ENCODE results near the gene KRTAP5-1. TPM values are rescaled to one million over a fixed set of nuclear protein-coding genes. Genes with fewer than 3 reads are reported as not detected.
A peak's percentile ranks its signal among the peaks of the same experiment; 100 is the strongest.

KRTAP5-1 gene
- total RNA-seq, 1 donor from 2014 or later: not detected

GRCh38 chr11:1573903-1574237, 11.2 kb downstream of the KRTAP5-1 start:
- peaks cover 5% of the 10 kb centered on the region for H3K9me3 Mint-ChIP-seq
- H3K27me3 Mint-ChIP-seq: peaks cover 45% of the 10 kb centered on the region
- no peaks in the 10 kb centered on the region for H3K36me3 Mint-ChIP-seq
- no peak for DNase-seq (ENCODE audit: extremely low spot score, unreplicated experiment)
- peak overlapping the region; percentile 72 for H3K27ac Mint-ChIP-seq
- TF ChIP-seq, protein P1, sequence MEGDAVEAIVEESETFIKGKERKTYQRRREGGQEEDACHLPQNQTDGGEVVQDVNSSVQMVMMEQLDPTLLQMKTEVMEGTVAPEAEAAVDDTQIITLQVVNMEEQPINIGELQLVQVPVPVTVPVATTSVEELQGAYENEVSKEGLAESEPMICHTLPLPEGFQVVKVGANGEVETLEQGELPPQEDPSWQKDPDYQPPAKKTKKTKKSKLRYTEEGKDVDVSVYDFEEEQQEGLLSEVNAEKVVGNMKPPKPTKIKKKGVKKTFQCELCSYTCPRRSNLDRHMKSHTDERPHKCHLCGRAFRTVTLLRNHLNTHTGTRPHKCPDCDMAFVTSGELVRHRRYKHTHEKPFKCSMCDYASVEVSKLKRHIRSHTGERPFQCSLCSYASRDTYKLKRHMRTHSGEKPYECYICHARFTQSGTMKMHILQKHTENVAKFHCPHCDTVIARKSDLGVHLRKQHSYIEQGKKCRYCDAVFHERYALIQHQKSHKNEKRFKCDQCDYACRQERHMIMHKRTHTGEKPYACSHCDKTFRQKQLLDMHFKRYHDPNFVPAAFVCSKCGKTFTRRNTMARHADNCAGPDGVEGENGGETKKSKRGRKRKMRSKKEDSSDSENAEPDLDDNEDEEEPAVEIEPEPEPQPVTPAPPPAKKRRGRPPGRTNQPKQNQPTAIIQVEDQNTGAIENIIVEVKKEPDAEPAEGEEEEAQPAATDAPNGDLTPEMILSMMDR (conservative IDR thresholded peaks at IDR 0.05): no peak
- H3K4me1 Mint-ChIP-seq (ENCODE audit: unreplicated experiment): peaks cover 5% of the 10 kb centered on the region
- peak overlapping the region; percentile 73 for H3K4me3 Mint-ChIP-seq

DNA sequence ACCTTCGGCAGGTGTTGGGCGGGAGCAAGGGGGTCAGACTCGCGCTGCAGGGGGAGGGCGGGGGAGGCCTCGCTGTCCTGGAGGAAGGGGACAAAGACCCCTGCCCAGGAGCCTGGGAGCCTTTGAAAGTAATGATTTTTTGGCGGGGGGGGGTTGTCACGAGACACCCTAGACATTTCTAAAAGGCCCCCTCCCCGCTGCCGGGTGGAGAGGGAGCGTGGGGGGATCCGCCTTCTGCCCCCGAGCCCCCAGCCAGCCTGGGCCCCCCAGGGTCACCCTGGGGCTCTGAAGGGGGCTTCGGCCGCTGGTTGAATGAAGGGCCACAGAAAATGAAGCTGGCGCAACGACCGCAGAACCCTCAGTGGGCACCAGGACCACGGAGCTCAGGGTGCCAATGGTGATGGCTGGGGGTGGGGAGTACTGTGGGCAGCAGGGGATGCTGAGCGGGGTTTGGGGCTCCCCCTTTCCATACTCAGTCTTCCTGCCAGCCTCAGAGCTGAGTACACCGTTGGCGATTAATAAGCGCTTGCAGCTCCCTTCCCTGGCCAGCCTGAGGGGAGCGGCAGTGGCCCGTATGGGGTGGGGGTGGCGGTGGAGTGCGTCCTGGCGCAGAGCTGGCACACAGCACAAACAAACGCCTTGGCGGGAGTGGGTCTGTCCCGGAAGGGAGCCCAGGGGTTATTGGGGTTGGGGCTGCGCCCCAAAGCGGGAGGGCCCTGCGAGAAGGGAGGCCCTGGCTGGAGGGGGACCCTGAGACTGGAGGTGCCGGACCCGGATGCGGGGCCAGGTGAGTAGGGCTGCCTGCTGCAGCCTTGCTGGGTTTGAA, 11.8 kb downstream of the KRTAP5-1 start:
- Mint-ChIP-seq H3K4me3 (peak overlapping the region; percentile 73), H3K4me1 (ENCODE audit: unreplicated experiment) (peaks cover 5% of the 10 kb centered on the region), H3K9me3 (peaks cover 3% of the 10 kb centered on the region), H3K27me3 (peaks cover 40% of the 10 kb centered on the region), H3K27ac (peak overlapping the region; percentile 72), H3K36me3 (no peaks in the 10 kb centered on the region)
- TF ChIP-seq, protein P1 (conservative IDR thresholded peaks at IDR 0.05): no peak
- DNase-seq (ENCODE audit: extremely low spot score, unreplicated experiment): no peak

DNA sequence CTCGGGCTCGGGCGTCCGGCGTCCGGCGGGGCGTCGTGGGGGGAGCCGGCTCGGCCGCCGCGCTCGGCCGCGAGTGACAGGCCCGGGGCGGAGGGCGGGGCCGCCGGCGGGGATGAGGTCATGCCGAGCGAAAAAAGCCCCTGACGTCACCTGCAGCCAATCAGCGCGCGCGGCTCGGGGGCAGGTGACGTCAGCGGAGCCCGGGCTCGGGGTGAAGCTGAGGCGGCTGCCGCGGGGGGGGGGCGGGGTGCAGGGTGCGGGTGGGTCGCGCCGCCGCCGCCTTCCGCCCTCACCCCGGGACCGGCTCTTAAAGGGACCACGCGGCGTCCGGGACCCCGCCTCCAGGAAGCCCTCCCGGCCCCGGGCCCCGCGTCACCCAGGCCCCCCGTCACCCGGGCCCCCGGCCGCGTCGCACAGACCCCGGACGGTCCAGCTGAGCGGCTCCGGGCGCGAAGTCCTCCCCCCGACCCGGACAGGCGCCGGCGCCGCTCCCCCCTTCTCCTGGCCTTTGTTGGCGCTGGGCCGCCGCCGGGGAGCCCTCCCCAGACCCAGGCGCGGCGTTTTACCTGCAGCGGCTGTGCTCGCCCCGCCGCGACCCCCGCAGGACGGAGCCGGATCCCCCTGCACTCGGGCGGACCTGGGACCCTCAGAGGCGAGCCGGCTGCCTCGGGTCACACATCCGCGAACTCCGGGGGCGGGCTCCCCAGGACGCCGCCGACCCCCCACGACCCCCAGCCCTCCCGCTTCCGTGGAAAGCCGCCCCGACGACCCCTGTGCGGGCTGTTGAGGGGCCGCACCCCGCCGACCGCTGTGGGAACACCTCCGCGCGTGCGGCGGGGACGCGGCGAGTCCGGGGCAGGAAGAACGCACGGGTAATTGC, 12.6 kb downstream of the KRTAP5-1 start, which contains the start of gene DUSP8:
Gene DUSP8, minus strand, starts transcription at position 75 of the 880 bp plus-strand sequence. CDS start 6,445 bp downstream, outside the sequence.
- DNase-seq (ENCODE audit: extremely low spot score, unreplicated experiment): peak; percentile 94
- TF ChIP-seq, protein P1 (conservative IDR thresholded peaks at IDR 0.05): no peak
- H3K4me3 Mint-ChIP-seq: no peak within 1 kb of the TSS
- H3K4me1 Mint-ChIP-seq (ENCODE audit: unreplicated experiment): peaks cover 5% of the 10 kb centered on the region
- no peak within 1 kb of the TSS for H3K27ac Mint-ChIP-seq
- H3K27me3 Mint-ChIP-seq: peaks cover 37% of the 10 kb centered on the region
- H3K9me3 Mint-ChIP-seq: no peaks in the 10 kb centered on the region
- no peaks in the 10 kb centered on the region for H3K36me3 Mint-ChIP-seq

GRCh38 chr11:1571760-1572196, 13.3 kb downstream of the KRTAP5-1 start:
- peaks cover 36% of the 10 kb centered on the region for H3K27me3 Mint-ChIP-seq
- no peaks in the 10 kb centered on the region for H3K36me3 Mint-ChIP-seq
- peaks cover 5% of the 10 kb centered on the region for H3K4me1 Mint-ChIP-seq (ENCODE audit: unreplicated experiment)
- TF ChIP-seq, protein P1 (conservative IDR thresholded peaks at IDR 0.05): no peak
- H3K9me3 Mint-ChIP-seq: no peaks in the 10 kb centered on the region
- no peak overlapping the region for H3K27ac Mint-ChIP-seq
- H3K4me3 Mint-ChIP-seq: no peak overlapping the region
- DNase-seq (ENCODE audit: extremely low spot score, unreplicated experiment): no peak

DNA sequence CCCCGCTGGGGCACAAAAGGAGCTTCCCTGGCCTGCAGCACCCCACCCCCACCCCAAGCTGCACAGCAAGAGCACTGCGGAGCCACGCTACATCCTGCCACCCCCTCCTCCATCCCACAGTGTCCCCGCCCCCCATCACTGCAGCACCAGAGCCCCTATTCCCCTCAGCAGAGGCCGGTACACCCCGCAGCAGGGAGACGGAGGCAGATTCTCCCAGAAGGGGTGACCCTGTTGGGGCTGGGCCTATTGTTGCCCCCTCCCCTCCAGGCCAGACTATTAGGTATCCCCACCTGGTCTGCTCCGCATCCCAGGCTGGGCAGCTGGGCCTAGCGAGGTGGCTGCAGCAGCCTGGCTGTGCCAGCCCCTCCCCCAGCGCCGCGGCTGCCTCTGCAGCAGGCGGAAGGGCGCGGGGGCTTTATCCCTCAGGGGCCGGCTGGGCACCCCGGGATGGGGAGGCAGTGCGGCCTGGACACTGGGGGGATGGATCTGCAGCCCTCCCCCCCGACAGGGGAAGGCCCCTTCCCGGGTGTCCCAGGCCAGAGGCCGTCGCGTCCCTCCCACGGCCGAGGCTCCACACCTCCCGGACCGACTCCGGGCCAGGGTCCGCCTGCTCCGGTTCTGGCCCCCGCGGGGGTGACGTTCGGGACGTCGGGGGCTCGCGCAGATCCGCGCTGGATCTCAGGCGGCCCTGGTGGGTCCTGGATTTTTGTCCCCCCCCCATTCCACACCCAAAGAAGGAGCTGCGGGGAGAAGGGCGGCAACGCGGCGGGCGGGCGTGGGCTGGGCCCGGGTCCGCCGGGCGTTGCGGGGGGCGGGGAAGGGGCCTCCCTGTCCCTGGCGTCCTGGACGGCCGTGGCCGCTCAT, 14.0 kb downstream of the KRTAP5-1 start:
- H3K4me1 Mint-ChIP-seq (ENCODE audit: unreplicated experiment): peaks cover 5% of the 10 kb centered on the region
- DNase-seq (ENCODE audit: extremely low spot score, unreplicated experiment): peak; percentile 71
- H3K27ac Mint-ChIP-seq: peak overlapping the region; percentile 84
- H3K27me3 Mint-ChIP-seq: peaks cover 31% of the 10 kb centered on the region
- H3K4me3 Mint-ChIP-seq: peak overlapping the region; percentile 74
- H3K9me3 Mint-ChIP-seq: no peaks in the 10 kb centered on the region
- TF ChIP-seq, protein P1 (conservative IDR thresholded peaks at IDR 0.05): no peak
- H3K36me3 Mint-ChIP-seq: no peaks in the 10 kb centered on the region

All from type B pancreatic cell (in vitro differentiated cells).